Stimulated activated CD4-positive, alpha-beta T cell treated with anti-CD3 and anti-CD28 coated beads, Interleukin-1b, Interleukin-23, amount 100 ng/mL, for 4 hours (primary cell): ENCODE measurements around the gene ADCY2.

ENCODE experiments used
- DNase-seq, 2 donors: peaks; one replicate each; pipeline ENCODE4 v3.0.0-alpha.2; 2020; ENCODE audit warnings: low read depth in 2 of 2

The ADCY2 gene

DNA sequence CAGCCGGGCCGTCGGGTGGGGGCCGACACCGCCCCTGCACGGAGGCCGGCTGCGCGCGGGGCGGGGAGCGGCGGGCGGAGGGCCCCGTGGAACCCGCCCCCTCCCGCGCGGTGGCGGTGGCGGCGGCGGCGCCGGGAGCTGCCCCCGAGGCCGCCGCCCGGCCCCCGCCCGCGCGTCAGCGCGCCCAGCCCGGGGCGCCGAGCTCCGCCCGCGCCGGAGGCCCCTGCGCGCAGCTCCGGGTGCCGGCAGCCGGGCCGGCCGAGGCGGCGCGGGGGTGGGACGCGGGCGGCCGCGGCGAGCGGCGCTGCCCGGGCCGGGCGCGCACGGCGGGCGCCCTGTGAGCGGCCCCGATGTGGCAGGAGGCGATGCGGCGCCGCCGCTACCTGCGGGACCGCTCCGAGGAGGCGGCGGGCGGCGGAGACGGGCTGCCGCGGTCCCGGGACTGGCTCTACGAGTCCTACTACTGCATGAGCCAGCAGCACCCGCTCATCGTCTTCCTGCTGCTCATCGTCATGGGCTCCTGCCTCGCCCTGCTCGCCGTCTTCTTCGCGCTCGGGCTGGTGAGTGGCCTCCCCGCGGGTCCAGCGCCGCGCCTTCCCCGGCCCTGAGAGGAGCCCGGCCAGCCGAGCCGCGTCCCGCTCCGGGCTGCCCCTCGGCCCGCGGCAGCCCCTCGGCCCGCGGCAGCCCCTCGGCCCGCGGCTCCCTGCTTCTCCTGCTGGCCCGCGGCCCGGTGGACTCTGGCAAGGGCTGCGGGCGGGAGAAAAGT is at the start of gene ADCY2:
Gene ADCY2, plus strand, starts transcription at position 192 of the 766 bp plus-strand sequence. Its CDS starts 159 bp downstream, at position 351.
- DNase-seq, result no peak

DNA sequence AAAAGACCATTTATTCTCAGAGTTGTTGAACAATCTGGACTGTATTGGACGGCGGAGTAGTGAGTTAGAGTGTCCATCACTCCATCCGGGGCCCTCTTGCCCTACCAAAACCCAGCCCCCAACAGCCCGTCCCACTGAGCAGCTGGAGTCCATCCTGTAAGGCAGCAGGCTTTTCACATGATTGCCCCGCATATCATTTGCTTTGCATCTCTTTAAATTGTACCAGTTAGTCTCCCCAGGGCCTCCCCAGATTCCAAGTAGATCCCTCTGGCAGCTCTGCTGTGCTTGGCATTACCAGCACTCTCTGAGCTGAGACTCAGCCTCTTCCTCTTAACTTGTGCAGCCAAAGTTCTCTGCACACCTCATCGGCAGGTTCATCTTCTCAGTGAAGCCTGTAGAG is 48.6 kb upstream of the ADCY2 start:
- DNase-seq, result no peak

DNA sequence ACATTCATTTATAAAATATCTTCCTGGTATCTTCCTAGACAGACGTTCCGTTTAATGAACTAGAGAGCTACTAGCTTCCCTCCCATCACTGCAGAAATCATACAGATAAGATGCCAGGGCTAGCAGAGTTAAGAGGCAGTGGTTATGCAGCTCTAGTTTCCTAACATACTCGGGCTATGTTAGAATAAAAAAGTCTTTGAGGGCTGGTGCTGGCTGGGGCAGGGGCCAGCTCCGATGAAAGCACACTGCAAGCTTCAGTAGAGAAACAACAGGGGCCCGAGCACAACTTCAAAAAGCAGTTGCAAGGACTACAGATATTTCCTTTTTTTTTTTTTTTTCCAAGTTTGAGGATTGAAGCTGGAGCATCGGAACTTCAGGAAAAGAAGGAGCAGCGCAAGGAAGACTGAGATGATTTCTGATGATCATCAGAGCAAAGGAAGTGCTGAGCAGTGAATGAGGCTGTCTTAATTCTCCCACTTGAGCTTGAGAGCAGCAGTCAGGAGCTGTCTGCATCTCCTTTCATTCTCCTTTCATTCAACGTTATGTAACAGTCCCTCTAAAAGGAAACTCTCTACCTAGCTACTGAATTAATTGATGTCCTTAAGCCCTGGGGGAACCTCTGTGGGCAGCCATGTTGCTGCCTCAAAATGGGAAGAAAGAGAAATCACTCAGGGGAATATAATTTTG is 47.6 kb upstream of the ADCY2 start:
- no peak for DNase-seq

DNA sequence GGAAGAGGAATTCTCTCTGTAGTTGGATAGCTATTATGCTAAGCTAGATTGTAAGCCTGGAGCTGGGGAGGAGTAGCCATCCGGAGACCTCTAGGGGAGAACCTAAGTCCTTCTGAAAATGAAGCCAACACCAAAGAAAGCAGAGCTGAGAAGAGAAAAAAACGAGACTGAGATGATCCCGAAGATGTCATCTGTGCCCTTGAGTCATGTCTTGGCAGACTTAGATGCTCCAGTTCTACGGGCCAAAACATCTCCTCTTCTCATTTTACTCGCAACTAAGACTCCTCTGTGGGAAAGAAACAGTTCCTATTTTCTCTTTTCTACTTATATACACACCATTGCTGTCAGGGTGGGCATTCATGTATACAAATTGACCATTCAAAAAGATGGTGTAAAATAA is 34.3 kb upstream of the ADCY2 start:
- no peak for DNase-seq

DNA sequence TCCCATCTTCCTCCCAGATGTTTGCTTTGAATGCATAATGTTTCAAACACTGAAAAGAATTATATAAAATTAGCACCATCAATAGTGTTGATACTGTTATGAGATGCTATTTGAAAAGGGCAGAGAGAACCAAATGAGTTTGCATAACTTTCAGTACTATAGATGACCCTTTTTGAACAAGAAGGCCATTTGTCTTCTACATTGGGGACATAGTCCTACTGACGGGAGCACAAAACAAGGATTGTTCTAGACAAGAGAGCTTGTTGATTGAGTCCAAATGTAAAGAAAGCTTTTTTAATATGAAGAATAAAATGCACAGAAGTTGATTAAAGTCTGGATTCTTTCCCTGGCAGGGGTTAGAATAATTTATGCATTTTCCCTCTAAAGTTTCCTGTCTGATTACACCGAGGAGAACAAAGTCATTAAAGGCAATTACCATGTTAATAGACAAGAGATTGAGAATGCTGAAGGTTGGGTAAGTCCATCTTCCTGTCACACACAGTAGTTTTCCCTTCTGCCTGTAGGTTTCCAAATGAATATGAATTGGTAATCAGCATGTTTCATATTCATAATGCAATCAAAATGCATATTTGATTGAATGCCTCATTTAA is 32.8 kb upstream of the ADCY2 start:
- no peak for DNase-seq

DNA sequence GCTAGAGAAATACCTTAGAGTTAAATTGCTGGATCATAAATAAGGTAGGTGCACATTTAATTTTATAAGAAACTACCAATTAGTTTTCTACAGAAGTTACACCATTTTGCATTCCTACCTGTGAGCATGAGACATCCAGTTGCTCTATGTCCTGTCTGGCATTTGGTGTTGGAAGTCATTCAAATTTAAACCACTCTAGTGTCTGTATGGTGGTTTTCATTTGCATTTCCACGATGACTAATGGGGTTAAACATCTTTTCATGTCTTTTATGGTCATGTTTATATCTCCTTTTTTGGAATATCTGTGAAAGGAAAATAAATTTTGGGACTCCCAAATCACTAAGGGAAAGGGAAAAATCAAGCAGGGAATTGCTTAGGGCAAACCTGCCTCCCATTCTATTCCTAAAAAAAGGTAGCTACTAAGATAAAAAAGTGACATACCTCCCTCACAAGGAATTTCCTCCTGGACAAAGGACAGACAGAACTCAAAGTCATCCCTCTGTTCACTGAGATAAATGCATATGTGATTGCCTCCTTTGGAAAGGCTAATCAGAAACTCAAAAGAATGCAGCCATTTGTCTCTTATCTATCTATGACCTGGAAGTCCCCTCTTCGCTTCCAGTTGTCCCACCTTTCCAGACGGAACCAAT is 31.6 kb upstream of the ADCY2 start:
- no peak for DNase-seq

DNA sequence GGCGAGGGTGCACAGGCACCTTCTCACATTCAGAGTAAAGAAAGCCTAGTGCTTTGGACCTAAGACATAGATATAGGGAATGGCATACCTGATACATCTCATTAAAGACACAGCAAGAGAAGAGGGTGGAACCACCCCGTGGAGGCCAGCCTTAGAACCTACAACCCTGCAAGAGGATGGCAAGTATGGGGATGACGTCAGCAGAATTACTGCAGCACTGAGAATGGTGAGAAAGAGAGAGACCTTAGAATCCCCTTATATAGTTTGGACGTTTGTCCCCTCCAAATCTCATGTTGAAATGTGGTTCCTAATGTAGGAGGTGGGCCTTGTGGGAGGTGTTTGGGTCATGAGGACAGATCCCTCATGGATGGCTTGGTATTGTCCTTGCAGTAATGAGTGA is 28.2 kb upstream of the ADCY2 start:
- no peak for DNase-seq

DNA sequence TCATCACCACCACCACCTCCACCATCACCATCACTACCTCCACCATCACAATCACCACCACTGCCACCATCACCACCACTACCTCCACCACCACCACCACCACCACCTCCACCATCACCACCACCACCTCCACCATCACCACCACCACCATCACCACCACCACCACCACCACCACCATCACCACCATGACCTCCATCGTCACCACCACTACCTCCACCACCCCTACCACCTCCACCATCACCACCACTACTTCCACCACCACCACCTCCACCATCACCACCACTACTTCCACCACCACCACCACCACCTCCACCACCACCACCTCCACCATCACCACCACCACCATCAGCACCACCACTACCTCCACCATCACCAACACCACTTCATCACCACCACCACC is 23.5 kb upstream of the ADCY2 start:
- no peak for DNase-seq

DNA sequence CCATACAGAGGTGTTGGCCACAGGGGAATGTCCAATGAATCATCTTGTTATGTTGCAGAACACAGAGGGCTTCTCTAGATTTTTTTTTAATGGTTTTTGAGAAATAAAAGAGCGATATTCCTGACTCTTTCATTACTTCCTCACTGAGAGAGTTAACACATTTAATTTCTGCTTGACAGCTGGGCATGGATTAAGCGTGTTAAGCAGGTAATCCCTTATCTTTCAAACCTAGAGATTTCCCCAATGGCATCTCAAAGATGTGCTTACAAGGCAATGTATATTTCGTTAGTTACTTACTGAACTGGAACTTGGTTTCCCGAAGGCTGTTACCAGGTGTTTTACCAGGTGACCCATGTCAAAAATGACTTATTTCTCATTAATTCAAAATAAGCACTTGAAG is 21.8 kb upstream of the ADCY2 start:
- DNase-seq, result no peak

DNA sequence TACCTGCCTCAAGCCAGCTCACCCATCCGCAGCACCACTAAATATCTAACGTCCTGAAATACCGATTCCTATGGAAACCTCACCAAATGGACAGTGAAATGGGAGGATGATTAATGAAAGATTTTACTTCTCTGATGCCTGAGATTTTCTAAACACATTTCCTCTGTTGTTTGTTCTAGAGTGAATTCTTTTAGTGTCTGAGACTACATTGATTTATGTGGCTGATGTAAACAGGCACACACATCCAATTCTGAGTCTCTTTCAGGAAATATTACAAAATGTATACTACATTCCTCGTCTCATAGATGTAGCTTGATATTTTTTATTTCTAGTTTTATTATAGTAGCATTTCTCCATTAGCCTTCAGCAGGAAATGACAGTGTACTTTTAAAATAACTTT is 20.5 kb upstream of the ADCY2 start:
- no peak for DNase-seq

DNA sequence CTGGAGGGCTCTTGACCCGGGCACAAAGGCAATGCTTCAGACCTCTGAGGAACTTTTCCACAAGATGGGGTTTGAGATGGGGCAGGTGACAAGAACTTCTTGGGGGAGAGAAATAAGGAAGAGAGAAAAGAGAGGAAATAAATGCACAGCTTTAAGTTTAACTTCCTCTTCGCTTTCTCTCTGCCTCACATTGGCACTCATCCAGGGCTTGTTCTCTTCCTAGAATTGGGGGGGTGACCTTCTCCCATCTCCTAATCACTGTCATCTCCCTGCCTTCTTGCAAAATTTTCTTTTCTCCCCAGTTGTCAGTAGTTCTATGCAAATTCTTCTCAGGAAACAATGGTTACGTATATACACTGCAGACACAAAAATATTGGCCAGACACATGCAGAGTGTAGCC is 19.1 kb upstream of the ADCY2 start:
- no peak for DNase-seq

DNA sequence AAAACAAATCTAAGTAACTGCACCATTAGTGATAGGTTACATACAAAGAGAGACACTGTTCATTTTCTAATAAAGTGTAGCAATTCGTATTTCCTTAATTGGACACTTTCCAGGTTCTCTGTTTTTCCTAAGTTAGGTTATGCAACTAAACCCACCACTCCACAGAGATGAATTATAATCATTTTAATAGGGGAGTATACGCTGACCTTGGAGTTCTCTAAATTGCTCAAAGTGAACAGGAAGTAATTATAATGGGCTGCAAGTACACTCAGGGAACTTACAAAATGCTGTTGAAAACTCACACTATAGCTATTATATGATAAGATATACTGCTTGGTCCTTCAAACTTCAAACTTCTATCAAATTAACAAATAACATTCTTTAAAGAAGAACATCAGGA is 18.2 kb upstream of the ADCY2 start:
- no peak for DNase-seq

DNA sequence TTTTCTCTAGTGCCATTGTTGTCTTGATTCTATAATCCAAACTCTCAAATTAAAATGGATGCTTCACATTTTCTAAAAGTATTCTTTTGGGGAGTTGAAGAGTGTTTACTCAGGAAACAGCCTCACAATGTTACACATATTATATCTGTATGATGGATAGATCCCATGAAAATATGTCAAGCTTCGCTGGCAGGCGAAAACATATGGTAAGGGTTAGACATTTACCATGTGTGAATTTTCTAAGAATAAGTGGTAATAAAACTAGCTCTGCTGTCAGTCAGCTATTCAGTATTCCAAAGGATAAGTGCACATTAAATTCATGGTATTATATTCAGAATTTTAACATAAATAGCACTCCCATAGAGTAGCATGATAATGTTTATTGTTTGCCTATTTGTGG is 13.3 kb upstream of the ADCY2 start:
- no peak for DNase-seq

DNA sequence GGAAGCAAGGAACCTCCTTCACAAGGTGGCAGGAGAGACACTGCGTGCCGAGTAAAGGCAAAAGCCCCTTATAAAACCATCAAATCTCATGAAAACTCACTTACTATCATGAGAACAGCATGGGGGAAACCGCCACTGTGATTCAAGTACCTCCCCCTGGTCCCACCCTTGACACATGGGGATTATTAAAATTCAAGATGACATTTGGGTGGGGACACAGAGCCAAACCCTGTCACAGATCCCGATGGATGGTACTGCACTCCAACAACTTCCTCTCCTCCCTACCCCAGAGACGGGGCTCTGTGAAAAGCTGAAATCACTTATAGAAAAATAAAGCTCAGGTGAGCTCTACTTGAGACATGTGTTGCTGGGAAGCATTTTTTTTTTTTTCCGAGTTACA is 10.3 kb upstream of the ADCY2 start:
- no peak for DNase-seq

DNA sequence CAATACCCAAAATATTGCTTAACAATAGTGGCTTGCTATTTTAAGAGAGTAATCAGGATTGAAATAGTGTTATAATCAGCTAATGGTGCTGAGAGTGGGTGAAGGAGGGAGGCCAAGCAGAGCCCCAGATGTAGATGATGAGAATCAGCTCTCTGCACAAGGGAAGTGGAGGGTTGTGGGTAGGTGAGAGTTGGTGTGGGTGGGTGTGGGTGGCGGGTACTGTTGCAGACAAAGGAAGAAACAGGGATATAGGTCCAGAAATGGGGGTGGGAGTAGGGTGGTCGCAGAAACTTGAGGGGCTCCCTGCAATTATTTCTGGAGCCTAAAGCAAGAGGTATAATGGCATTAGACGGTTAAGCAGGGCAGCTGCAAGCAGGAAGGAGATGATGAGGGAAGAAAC is 7.4 kb upstream of the ADCY2 start:
- DNase-seq, result no peak

DNA sequence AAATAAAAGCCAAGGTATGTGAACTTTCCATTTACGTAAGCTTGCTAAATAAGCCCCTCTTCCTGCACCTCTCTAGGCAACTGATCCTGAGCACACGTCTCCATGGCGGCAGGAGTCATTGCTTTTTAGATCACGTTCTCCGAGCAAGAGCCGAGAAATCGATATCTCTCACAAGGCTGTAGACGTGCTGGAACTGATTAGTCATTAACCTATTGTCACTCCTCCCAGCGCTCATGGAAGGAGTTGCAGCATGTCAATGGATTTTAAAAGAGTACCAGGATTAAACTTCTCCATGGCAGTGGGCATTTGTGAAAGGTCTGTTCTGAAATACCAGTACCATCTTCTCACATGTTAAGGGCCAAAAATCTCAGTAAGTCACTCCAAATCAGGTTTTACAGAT is 4.7 kb upstream of the ADCY2 start:
- DNase-seq, result no peak

DNA sequence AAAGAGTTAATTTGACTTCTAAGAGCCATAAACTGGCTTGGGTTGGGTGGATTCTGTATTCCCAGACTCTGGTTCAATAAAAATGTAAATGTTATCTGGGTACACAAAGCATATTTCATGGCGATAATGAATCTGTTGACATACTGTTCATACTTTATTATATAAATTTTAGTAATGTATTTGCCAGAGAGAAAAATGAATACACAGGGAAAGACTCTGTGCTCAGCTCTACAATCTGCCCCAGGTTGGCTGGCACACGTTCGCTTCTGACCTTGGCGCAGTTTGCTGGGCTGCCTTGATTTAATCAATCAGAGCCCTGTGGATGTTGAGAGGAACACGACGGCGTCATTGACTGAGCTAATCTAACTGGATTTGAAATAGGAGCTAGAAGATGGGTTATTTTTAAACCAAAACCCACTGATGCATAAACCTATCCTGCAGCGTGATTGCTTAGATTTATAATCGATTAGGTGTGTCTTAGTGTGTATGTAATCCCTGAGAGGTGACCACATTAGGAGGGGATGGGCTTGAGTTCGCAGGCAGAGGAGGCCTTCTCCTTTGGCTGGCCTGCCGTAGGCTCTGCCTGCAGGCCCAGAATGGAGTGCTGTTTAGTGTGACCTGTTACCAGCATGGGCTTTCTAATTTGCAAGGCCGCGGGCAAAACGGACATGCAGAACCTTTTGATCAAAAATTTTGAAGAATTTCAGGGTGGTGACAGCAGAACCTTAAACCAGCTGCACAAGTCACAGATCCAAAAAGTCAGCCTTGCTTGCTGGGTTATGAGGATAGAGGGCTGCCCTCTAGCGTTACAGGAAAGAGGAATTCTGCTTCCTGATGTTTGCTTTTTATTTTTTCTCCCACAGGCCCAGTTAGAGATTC is 3.9 kb upstream of the ADCY2 start:
- no peak for DNase-seq

DNA sequence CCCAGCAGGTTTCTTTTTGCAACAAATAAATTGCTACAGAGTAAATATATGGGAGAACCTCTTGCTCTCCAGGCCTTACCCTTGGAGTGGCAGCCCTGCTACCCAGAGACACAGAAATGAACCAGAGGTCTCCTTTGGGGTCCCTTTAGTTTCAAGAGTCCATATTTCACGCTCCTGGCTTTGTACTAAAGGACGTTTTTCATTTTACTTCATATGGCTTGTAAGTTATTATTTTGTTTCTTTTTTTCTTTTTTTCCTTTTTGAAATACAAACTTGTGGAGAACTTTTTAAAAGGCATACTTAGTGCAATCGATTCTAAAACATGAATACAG is 3.3 kb upstream of the ADCY2 start:
- no peak for DNase-seq

DNA sequence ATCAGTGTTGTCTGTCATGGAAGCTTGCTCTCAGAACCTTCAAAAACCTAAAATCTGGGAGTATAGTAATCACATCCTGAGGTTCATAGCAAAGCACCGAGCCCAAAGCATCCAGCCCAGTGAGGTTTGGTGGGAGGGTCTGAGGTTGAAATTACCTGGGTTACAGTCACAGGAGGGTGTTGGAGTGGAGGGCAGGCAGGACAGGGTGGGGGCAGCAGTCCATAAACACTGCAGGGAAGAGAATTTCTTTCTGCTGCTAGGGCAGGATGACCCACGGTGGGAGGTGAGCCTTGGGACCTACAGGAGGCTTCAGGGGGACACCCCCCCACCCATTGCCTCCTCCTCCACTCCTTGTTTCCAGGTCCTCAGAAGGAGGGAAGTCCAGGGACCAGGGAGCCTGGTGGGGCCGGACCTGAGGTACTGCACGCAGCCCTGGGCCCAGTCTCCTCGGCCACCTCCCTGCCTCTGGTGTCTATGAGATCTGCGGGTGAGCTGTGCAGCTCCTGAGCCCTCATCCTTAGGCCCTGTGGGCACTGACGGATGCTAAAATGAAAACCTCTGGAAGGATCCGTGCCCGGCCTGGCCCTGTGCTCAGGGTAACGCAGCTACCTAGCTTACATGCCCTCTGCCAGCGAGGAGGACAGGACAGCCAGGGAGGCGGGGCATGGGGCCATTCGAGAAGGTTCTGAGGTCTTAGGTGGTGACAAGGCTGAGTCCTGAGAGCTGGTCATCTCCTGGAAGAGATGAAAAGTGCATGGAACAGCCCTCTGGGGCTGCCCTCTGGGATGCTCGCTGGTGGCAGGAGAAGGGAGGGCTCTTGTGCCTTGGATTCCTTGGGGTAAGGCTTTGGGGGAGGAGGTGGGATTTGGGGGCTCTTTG is 1.8 kb upstream of the ADCY2 start:
- no peak for DNase-seq

DNA sequence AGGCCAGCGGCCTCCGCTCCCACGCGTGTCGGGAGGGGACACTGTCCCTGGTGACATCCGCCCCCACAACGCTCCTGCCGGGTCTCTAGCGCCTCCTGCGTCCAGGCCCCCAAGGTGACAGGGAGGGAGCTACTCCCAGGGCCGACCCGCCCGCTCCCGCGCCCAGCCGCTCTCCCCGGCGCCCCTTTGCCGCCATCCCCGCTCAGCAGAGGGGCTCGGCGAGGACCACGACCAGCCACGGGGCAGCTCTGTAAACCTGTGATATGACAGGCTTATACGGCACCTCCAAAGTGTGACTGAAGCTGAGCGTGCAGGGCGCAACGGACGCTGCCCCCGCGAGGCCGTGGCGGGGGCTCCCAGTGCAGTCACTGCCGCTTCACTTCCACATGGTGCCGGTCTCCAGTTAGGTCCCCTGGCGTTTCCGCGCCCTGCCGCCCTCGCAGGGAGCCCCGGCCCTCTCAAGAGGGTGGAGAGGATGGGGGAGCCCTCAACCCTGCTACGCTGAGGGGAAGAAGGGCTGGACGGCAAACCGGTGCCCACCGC is 978 bp upstream of the ADCY2 start:
- DNase-seq, result no peak
